Nasal cavity respiratory epithelium epithelial cell of viscerocranial mucosa (primary cell): Measurements from ENCODE around the gene DSTN. TPM values are rescaled to one million over a fixed set of nuclear protein-coding genes. Genes with fewer than 3 reads are reported as not detected.

ENCODE experiments used
- total RNA-seq: library from RNA; depleted of rRNA; stranded (reverse); fragments of >200 nt; gene quantifications from 2 replicates; pipeline ENCODE4 v1.2.3, GENCODE V29; 2014

Gene DSTN
- 311 and 337 TPM in 2 replicates for total RNA-seq

DNA sequence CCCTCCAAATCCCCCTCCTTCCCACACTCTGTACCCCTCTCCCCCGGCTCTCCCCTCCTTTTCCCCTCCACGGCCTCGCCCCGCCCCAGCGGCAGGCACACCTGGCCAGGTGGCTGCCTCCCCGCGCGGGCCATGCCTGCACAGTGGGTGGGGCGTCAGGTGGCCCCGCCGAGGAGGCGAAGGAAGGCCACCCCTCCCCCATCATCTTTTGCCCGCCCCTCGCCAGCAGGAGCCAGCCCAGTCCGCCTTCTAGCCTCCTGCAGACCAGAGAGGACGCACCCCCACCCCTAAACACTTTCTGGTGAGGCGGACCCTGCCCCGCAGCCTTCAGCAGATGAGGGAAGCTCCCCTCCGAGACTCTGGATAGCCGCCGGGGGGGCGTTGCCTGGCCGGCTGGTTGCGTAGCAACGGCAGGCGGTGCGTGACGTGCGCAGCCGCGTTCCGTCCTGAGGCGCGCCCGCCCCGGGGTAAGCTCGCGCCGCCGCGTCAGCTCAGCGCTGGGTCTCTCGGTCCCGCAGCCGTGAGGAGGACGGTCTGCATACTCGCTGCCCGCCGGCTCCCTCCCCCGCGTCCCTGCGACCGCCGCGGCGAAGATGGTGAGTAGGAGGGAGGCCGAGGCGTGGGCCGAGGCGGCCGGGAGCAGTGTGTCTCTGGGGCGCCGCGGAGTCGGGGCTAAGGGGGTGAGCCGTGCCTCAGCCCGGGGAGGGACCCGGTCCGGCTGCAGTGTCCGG, at the start of gene DSTN:
DSTN (plus strand) TSS at position 460 of the 731 bp plus-strand sequence; CDS start at position 594, 134 bp downstream.

GRCh38 chr20:17530716-17531664, 38.9 kb upstream of the DSTN start, which contains the start of gene BFSP1:
BFSP1 (minus strand) TSS chr20:17531379; CDS start chr20:17531329, 50 bp downstream.

Other genes starting within 250 kb of the DSTN start
- 2.1 and 2.5 TPM in 2 replicates for gene BFSP1, start 38.7 kb upstream of the DSTN start, total RNA-seq
- gene RRBP1, start 112.2 kb downstream of the DSTN start, total RNA-seq: 78.3 and 185 TPM in 2 replicates
- gene BANF2, start 129.9 kb downstream of the DSTN start, total RNA-seq: not detected in 2 replicates